ENCODE measurements around the gene SLC12A7.

- no peak for TF ChIP-seq CTCF (IDR thresholded peaks at IDR 0.05 in 8 of 11, conservative IDR thresholded peaks at IDR 0.05 in 3 of 11)
- no peak for TF ChIP-seq POLR2A (IDR thresholded peaks at IDR 0.05)
- TF ChIP-seq POLR2AphosphoS5 (IDR thresholded peaks at IDR 0.05) = no peak
Observed at GRCh38 chr5:1108865-1109174, 3.0 kb downstream of the SLC12A7 start.

Measured in spleen (tissue), 7 donors.